T-helper 2 cell (primary cell): Measurements from ENCODE around the gene DDX10.
A peak's percentile ranks its signal among the peaks of the same experiment; 100 is the strongest.

Source experiments
- DNase-seq, 5 experiments: peaks; one replicate each; pipeline versions ENCODE4 v3.0.0 to v3.0.0-alpha.2; 2012 to 2022

The DDX10 gene

DNA sequence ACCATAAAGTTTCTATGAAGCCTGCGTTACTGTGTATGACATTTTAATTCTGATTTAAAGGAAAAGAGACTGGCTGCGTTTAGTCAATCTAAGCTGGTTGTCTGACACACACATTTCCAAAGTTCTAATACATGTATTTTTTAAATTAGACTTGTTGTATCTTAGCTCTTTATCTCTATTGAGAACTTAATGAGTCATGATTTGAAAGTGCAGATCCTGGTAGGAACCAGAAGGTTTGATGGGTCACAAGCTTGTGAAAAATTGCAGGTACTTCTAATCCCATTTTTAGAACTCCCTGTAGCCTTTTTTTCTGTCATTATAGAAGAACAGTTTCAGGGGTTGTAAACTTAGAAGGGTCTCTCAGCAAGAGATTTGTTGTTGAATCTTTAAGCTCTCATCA lies 210.3 kb downstream of the DDX10 start:
- DNase-seq = no peak

DNA sequence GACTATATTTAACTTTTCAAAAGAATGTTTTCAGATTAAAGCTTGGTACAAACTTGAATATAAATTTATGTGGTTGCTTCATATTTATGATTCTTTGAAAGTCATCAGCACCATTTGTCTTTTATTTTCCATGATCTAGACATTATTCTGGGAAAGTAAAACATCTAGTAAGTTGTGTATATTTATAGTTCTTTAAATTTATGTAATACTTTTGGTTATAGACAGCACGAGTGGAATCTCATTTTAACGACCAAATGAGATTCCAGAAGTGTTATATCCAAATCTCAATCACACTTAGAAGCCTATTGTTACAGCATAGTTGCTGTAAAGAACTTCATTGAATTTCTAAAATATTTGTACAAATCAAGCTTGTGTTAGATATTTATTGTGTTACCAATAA lies 212.3 kb downstream of the DDX10 start:
- no peak for DNase-seq

DNA sequence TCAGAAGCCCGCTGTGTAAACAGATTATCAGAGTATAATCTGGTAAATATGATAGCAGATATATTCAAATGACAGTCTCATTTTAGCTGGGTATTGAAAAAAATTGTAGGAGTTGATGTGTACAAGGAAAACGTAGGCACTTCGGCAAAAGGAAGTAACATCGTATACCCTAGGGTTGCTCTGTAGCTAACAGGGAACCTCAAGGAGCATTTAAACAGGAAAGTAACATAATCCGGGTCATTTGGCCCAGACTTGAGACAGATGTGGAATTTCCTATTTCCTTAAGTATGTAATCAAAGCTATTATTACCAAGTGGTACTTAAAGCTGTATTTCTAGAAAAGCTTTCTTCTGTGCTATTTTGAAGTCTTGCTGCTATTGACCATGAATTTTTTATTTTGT lies 215.6 kb downstream of the DDX10 start:
- no peak for DNase-seq

DNA sequence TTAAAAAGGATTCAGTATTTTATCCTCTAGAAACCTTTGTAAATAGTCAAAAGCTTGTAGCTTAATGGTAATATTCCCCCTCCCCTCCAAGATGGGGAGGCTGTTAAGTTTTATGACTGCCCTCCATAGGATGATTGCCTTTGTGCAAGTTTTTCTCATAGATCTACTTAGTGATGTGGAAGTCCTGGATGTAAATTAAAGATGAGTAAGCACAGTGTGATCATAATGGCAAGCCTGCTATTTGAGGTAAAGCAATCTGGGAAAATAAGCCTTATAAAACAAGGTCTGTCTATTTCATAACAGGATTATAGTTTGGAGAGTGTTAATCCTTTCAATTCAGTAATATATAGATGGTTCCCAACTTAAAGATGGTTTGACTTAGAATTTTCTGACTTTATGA lies 216.3 kb downstream of the DDX10 start:
- no peak for DNase-seq

DNA sequence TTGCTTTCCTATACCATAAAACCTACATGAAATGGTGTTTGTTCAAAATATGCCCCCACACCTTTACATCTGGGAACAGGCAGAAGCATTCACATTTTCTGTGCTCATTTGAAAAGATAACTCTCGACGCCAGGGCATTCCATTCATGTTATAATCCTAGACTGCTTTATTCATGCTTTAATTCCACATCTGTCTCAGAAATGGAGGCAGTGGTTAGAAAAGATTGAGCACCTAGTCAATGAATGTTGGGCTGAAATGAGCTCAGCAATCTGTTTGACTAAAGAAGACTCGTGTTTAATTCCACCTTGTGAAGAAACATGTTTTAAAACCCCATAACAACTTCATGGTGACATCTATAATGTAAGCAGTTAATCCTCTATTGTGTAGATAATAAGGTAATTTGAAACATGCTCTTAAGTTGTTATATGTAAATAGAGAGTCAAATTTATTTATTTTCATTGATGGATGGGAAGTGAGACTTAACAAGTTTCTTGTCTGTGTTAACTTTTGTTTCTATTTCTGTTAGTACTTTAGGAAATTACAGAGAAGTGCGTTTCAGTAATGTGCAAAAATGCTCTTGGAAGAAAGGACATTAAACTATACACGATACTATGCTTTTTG lies 217.5 kb downstream of the DDX10 start:
- DNase-seq = no peak

DNA sequence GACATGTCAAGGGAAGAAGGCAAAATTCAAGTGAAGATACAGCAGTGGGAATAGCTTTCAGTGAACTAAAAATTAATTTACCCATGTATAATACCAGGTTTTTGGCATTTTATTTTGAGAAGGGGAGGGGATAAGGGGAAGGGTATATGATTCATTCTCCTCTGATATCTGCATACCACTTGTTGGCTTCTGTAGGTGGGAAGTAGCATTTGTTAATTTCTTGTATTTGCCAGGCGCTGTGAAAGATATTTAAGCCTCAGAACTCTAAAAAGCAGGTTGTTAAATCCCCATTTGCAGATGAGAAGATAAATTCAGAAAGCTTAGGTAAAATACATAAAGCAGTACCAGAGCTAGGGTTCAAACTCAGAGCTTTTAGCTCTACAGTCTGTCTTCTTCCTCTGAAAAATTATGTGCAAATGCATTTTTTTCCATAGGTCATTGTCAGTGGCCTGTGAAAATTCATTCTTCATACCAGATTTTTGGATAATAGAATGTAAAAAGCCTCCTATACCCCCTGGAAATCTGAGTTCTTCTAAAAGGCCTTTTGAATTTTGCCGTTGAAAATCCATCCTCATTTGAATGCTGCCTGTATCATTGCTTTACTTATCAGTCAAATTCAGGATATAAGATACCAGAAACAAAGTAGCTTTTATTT lies 221.3 kb downstream of the DDX10 start:
- DNase-seq = no peak

DNA sequence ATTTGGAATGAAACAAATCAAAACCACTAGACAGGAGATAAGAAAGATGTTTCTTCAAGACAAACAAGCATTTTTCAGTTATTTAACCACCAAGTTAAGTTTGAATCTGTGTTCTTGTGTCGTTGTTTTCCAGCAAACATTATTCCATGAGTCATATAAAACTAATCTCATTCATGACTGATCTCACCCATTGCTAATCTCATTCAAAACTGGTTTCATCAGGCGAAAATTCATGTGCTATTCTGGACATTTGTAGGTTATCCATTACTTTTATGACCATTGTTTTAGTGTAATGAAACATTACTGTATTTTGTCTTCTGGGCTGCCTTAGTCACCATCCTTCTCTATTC lies 221.8 kb downstream of the DDX10 start:
- no peak for DNase-seq

DNA sequence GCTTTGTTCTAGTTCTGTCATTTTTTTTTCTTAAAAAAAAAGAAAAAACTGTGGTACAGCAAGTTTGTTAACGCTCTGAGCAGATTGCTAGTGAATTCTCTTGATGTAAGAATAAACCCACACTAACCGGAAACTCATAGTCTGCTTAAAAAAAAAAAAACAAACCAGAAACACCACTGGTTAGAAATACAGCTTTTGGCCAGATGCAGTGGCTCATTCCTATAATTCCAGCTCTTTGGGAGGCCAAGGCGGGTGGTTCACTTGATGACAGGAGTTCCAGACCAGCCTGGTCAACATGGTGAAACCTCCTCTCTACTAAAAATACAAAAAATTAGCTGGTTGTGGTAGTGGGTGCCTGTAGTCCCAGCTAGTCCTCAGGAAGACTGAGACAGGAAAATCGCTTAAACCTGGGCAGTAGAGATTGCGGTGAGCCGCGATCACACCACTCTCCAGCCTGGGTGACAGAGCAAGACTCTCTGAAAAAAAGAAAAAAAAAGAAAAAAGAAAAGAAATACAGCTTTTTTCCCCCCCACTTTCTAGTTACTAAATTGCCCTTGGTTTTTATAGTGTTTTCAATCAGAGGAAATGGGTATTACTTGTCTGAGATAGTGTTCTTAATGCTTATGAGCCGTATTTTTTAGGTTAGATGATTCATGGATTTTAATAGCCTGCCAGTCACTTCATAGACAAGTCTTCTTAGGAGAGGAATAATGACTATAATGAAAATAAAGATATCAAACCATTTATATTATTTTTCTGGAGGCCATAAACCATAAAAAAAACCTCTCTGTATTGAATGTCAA lies 222.8 kb downstream of the DDX10 start:
- DNase-seq = peak in 1 of 5 experiments; percentile 48

DNA sequence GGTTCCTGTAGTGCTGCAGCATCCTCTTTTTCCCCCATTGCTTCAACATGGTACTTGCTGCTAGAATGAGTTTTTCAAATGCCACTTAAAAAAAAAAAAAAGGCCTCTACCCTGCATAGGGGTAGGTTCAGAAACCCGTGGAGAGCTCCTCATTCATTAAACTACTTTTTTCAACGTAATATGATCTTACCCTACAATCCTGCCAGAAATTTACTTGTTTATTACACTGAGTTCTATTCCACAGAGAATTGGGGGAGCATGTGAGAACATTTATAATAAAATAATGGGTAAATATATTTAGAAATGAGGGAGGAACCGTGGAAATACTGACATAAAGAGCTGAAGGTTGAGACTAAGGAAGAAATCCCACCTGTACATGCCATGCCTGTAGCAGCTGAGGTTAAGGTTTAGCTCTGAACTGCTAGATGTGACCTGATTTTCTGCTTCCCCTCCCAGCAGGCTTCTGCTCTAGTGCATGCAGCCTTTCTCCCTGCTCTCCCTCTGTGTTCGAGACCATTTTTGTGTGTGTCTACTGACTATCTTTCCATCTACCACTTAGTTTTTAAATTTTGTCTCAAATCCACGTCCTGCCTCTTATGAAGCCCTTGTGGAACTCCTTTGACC lies 225.7 kb downstream of the DDX10 start:
- DNase-seq = no peak

DNA sequence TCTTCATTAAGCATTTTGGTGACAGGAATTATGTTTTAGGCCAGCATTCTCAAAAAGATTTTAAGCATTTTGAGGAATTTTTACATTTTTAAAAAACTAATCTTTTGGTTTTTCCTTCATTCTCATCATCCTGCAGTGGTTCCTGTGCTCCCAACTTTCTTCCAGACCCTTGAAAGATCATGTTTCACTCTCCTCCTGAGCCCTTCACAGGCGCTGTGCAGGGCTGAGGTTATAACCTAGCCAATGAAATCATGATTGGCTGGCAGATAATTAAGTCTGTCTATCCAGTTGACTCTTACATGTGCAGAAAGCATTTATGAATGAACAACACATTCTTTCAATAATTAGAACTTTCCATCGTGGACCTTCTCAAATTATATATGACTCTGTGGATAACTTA lies 226.3 kb downstream of the DDX10 start:
- no peak for DNase-seq

DNA sequence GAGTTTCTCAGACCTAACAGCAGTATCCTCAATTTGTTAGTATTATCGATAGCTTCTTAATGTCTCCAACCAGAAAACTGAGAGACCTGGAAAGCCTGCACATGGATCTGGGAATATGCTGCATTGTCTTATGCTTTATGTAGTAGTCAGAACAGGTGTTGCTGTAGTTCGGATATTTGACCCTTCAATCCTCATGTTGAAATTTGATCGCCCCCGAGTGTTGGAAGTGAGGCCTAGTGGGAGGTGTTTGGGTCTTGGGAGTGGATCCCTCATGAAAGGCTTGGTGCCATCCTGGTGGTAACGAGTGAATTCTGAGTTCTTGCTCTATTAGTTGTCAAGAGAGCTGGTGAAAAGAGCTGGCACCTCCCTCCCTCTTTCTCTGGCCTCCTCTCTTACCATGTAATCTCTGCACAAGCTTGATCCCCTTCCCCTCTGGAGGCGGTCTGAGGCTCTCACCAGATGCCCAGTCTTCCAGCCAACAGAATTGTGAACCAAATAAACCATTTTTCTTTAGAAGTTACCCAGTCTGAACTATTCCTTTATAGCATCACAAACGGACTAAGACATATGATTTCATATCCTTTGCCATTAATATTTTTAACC lies 227.1 kb downstream of the DDX10 start:
- no peak for DNase-seq

DNA sequence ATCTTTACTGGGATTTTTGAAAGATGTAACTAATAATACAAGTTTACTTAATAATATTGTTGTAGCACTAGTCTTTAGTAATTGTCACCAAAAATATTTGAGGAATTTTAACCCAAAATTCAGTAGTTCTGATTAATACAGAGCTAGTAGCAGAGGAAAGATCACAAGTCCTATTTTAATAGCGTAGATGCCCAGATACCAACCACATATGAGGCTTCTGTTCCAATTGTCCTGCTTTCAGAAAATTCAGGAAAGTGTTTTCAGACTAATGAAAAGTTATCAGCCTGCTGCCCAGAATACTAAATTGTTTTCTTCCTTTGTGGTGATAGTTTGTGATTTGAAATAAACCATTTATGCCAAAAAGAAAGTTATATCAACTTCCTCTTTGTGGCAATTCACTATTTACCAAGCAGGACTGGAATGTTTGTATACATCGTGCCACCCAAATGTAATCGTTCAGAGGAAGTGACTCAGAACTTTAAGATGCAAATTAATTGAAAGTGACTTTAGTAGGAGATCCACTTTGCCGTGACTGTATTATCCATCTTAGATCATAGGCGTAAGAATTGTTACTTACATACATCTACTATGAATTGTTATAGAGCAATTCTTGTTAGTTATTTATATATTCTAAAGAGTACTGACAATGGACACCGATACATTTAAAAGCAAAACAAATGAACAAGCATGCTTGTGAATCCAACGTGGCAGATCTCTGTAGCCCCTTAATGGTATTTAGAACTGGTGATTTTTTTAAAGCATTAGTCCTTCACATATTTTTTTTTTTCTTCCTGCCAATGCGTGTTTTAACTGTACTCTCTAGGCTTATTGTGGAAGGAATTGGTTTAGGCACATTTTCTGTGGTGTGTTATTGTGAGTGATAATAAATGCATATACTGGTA lies 231.0 kb downstream of the DDX10 start:
- no peak for DNase-seq

DNA sequence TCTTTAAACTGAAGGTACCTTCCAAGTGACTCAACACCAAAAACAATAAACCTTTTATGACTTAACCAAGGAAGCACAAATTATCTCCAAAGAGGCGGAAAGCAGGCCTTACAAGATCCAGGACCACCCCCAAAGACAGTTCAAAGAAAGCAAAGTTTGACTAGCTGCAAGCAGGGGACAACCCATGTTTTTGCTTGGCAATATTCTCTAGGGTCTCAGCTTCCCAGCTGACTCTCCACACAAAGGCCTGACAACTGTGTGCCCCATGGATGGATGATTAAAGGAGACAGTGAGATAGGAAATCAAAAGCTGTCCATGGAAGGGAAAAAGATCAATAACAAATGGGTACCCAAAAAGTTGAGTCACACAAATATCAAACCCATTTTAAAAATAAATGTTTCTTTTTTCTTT lies 232.2 kb downstream of the DDX10 start:
- DNase-seq = no peak

DNA sequence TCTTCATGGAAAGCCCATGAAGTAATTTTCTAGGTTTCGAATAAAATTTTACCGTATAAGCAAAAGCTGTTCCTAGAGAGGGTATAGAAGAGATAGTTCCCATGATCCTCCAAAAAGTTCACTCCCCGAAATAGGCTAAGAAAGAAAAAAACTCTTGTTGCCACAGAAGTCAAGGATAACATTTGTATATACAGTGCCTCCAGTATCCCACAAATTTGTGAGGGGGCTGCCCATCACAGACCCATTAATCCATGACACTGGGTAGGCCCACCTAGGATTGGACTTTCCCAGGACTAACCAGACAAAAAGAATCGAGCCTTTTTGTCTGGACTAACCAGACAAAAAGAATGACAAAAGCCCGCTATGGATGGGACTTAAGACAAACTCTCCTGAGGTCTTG lies 233.0 kb downstream of the DDX10 start:
- DNase-seq = no peak

DNA sequence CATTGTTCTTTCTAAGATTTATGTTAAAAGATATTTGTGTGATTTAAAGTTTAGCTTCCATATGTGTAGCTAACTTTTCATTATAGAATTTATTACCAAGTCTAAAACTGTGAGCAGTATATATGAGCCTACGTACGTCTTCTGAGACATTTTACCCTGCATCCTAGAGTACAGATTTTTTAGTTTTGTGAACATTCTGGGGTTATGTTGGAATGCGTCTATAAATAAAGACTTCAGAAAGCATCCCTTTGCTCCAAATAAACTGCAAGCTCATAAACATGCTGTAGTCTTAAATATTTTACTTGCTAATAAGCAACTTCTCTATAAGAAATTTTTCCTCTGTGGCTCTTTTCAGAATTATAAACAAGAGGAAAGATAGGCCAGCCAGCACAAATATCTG lies 236.5 kb downstream of the DDX10 start:
- no peak for DNase-seq

DNA sequence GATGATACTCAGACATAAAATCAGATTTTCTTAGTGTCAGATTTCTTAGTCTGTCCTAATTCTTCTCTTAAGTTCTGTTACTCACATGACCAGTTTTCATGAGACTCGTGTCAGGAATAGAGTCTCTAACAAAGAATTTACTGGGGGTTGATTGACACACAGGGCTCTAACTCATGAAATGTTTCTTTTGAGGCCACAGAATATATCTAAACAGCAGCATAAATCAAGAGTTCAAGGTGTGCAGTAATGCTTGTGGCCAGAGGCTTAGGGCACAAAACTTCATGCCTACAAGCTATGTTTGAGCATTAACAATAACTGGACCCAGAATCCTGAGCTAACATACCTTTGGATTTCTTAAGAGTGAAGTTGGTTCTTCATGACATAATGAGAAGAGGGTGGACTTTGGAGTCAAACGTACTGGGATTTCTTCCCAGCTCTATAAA lies 237.2 kb downstream of the DDX10 start:
- DNase-seq = no peak

DNA sequence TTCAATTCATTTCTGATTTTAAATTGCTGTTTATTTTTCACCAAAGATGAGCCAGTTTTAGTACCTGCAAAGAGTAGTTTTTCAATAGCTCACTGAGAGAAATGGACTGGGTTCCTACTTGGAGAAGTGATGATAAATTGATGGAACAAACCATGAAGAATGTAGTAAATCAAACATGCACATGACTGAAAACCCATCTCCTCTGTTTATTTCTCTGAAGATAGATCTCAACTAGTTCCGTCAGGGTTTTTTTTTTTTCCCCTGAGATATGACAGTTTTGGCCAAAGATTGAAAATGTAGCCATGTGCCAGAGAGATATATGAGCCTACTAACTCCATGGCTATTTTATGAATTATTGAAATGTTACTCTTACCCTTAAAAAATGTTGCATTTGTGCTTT lies 239.6 kb downstream of the DDX10 start:
- DNase-seq = no peak

DNA sequence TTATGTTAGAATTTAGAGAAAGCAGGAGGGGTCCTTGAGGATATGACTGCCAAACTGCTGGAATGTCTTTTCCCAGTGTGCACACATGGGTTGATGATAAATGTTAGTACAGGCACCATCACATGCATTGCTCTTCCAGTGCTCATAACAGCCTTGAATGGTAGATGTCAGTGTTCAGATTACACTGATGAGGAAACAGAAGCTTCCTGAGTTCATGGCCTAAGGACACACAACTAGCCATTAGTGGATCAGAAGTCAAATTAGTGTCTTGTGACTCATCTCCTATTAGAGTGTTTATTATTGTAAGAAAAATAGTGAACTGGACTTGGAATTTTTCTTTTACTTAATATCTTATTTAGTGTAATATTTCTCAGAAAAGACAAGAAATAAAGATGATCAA lies 241.5 kb downstream of the DDX10 start:
- no peak for DNase-seq

DNA sequence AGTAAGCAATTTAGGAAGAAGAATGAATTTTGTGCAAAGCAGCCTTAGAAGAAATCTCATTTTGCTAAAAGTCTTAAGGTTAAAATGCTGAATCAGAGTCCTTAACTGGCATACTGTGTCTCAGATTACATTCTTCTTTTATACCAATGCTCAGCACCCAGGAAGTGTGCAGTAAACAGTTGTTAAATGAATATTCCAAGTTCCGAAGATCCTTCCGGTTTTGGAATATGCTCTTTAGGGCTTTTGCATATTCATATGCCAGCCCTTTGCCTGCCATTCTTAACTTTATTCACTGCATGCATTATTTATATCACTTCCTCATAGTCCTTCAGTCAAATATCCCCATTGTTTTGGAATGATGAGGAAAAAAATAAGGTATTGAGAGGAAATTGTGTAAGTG lies 242.0 kb downstream of the DDX10 start:
- no peak for DNase-seq

DNA sequence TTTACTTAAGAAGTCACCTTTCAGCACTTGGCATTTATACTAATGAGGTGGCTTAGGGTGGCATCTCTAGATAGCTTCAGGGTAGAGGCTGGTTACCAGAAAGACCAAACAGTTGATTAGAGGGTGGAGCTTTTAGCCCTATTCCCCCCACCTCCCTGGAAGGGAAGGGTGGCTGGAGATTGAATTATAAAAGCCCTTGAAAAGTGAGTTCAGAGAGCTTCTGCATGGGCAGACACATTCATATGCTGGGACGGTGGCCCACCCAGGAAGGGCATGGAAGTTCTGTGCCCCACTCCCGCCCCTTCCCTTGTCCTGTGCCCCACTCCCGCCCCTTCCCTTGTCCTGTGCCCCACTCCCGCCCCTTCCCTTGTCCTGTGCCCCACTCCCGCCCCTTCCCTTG lies 244.2 kb downstream of the DDX10 start:
- no peak for DNase-seq

DNA sequence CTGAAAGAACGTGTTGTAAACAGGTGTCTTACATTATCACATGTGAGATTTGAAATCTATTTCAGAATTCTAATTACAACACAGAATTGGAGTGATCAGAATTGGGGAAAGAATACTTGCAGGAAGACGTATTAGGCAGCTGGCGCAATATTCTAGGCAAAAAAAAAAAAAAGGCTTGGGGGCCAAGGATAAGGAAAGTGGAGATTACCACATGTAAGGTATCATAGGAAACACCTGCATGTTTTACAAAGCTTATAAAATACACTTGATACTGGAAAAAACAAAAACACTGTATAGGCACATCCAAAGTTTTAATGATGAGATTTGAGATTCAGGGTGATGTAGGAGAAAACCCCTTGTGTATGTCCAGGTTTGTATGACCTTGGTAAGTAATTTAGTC lies 245.1 kb downstream of the DDX10 start:
- DNase-seq = no peak

DNA sequence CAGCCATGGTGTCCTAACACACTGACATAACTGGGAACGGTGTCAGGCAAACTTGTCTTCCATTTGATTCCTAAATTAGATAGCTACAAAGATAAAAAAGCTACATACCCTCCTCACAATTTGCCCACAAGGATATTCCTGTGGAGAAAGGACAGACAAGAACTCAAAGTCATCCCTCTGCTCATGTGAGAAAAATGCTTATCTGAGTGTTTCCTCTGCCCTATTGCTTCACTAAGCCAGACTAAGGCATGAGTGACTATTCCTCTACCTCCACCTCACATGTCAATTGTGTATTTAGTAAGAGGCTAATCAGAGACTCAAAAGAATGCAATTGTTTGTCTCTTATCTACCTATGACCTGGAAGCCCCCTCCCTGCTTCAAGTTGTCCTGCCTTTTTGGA lies 247.7 kb downstream of the DDX10 start:
- no peak for DNase-seq
